ENCODE results near the gene ALDH7A1.

- TF ChIP-seq MLX (CRISPR knock-in tag; IDR thresholded peaks at IDR 0.05), result no peak
- TF ChIP-seq ATF1 (CRISPR knock-in tag; IDR thresholded peaks at IDR 0.05), result no peak
- TF ChIP-seq, protein P1, sequence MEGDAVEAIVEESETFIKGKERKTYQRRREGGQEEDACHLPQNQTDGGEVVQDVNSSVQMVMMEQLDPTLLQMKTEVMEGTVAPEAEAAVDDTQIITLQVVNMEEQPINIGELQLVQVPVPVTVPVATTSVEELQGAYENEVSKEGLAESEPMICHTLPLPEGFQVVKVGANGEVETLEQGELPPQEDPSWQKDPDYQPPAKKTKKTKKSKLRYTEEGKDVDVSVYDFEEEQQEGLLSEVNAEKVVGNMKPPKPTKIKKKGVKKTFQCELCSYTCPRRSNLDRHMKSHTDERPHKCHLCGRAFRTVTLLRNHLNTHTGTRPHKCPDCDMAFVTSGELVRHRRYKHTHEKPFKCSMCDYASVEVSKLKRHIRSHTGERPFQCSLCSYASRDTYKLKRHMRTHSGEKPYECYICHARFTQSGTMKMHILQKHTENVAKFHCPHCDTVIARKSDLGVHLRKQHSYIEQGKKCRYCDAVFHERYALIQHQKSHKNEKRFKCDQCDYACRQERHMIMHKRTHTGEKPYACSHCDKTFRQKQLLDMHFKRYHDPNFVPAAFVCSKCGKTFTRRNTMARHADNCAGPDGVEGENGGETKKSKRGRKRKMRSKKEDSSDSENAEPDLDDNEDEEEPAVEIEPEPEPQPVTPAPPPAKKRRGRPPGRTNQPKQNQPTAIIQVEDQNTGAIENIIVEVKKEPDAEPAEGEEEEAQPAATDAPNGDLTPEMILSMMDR (IDR thresholded peaks at IDR 0.05), result no peak
- no peak for TF ChIP-seq ZNF425 (CRISPR knock-in tag; conservative IDR thresholded peaks at IDR 0.05)
Observed at GRCh38 chr5:126497506-126497905, 97.5 kb downstream of the ALDH7A1 start.

Data from WTC11 (cell line).